ENCODE results near the gene SOD3. TPM values are rescaled to one million over a fixed set of nuclear protein-coding genes. Genes with fewer than 3 reads are reported as not detected.

The SOD3 gene
- total and polyA plus RNA-seq, 4 donors, result 2.6 to 8.1 (median 4.6) TPM

GRCh38 chr4:24798036-24798610 is 2.8 kb downstream of the SOD3 start:
- TF ChIP-seq RXRA (IDR thresholded peaks at IDR 0.05) (no peak), NR2F2 (IDR thresholded peaks at IDR 0.05) (no peak), EGR1 (IDR thresholded peaks at IDR 0.05; ENCODE audit: low read depth in 2 of 2) (no peak)
- Histone ChIP-seq H3K27ac (ENCODE audit: low read depth in 1 of 2, low read length in 2 of 2) (no peak overlapping the region), H3K36me3 (ENCODE audit: control insufficient read depth in 4 of 4, insufficient read depth in 3 of 4, low read depth in 1 of 4, low read length in 3 of 4) (no peaks in the 10 kb centered on the region), H3K4me1 (ENCODE audit: control insufficient read depth in 4 of 4, insufficient read depth in 4 of 4, low read length in 3 of 4) (peaks cover 0 to 21% (median 13%) of the 10 kb centered on the region in 4 donors), H3K4me3 (ENCODE audit: low read depth in 1 of 3, low read length in 3 of 3) (no peak overlapping the region), H3K27me3 (ENCODE audit: control insufficient read depth in 4 of 4, insufficient read depth in 4 of 4, low read length in 3 of 4) (peaks cover 0 to 10% (median 6%) of the 10 kb centered on the region in 4 donors), H3K9ac (ENCODE audit: low read depth in 1 of 2, low read length in 2 of 2) (no peak overlapping the region), H3K9me3 (ENCODE audit: control insufficient read depth in 4 of 4, low read length in 3 of 4) (no peaks in the 10 kb centered on the region)
- no peak for DNase-seq (ENCODE audit: low spot score)
- whole genome bisulfite sequencing, result 69% methylated on average over 5 of the region's 5 CpGs

GRCh38 chr4:24799196-24799543 is 3.8 kb downstream of the SOD3 start:
- Histone ChIP-seq H3K9me3 (ENCODE audit: control insufficient read depth in 4 of 4, low read length in 3 of 4) (no peaks in the 10 kb centered on the region), H3K27me3 (ENCODE audit: control insufficient read depth in 4 of 4, insufficient read depth in 4 of 4, low read length in 3 of 4) (peaks cover 0 to 10% (median 6%) of the 10 kb centered on the region in 4 donors), H3K4me3 (ENCODE audit: low read depth in 1 of 3, low read length in 3 of 3) (no peak overlapping the region), H3K27ac (ENCODE audit: low read depth in 1 of 2, low read length in 2 of 2) (no peak overlapping the region), H3K9ac (ENCODE audit: low read depth in 1 of 2, low read length in 2 of 2) (no peak overlapping the region), H3K4me1 (ENCODE audit: control insufficient read depth in 4 of 4, insufficient read depth in 4 of 4, low read length in 3 of 4) (peaks cover 0 to 21% (median 13%) of the 10 kb centered on the region in 4 donors), H3K36me3 (ENCODE audit: control insufficient read depth in 4 of 4, insufficient read depth in 3 of 4, low read depth in 1 of 4, low read length in 3 of 4) (no peaks in the 10 kb centered on the region)
- 70% methylated on average over 13 of the region's 13 CpGs for WGBS
- DNase-seq (ENCODE audit: low spot score), result no peak
- TF ChIP-seq HNF4A (conservative IDR thresholded peaks at IDR 0.05) (no peak), EGR1 (IDR thresholded peaks at IDR 0.05; ENCODE audit: low read depth in 2 of 2) (no peak), MAX (IDR thresholded peaks at IDR 0.05) (no peak), FOXA1 (IDR thresholded peaks at IDR 0.05) (no peak), GABPA (IDR thresholded peaks at IDR 0.05 in 1 of 2, conservative IDR thresholded peaks at IDR 0.05 in 1 of 2) (no peak), TAF1 (conservative IDR thresholded peaks at IDR 0.05) (no peak), FOXA2 (IDR thresholded peaks at IDR 0.05) (no peak), NR2F2 (IDR thresholded peaks at IDR 0.05) (no peak), RAD21 (IDR thresholded peaks at IDR 0.05) (no peak), RXRA (IDR thresholded peaks at IDR 0.05) (no peak), HNF4G (IDR thresholded peaks at IDR 0.05) (no peak), REST (IDR thresholded peaks at IDR 0.05) (no peak)

GRCh38 chr4:24799544-24800324 is 4.4 kb downstream of the SOD3 start:
- H3K36me3 ChIP-seq (ENCODE audit: control insufficient read depth in 4 of 4, insufficient read depth in 3 of 4, low read depth in 1 of 4, low read length in 3 of 4), result no peaks in the 10 kb centered on the region
- no peak overlapping the region for H3K9ac ChIP-seq (ENCODE audit: low read depth in 1 of 2, low read length in 2 of 2)
- 24% methylated on average over 103 of the region's 103 CpGs for WGBS
- peaks cover 0 to 10% (median 6%) of the 10 kb centered on the region in 4 donors for H3K27me3 ChIP-seq (ENCODE audit: control insufficient read depth in 4 of 4, insufficient read depth in 4 of 4, low read length in 3 of 4)
- no peaks in the 10 kb centered on the region for H3K9me3 ChIP-seq (ENCODE audit: control insufficient read depth in 4 of 4, low read length in 3 of 4)
- DNase-seq (ENCODE audit: low spot score), result no peak
- H3K4me3 ChIP-seq (ENCODE audit: low read depth in 1 of 3, low read length in 3 of 3), result peak overlapping the region in 1 of 3 donors; percentile 37
- H3K4me1 ChIP-seq (ENCODE audit: control insufficient read depth in 4 of 4, insufficient read depth in 4 of 4, low read length in 3 of 4), result peaks cover 0 to 21% (median 12%) of the 10 kb centered on the region in 4 donors
- no peak overlapping the region for H3K27ac ChIP-seq (ENCODE audit: low read depth in 1 of 2, low read length in 2 of 2)
- no peak for TF ChIP-seq REST (IDR thresholded peaks at IDR 0.05)
- TF ChIP-seq FOXA1 (IDR thresholded peaks at IDR 0.05), result no peak
- TF ChIP-seq ZBTB33 (IDR thresholded peaks at IDR 0.05), result no peak
- TF ChIP-seq YY1 (IDR thresholded peaks at IDR 0.05), result no peak
